ENCODE data around the gene VCAN.

- TF ChIP-seq CTCF (IDR thresholded peaks at IDR 0.05) (no peak), POLR2AphosphoS5 (IDR thresholded peaks at IDR 0.05; ENCODE audit: low read depth, low read length) (no peak), REST (IDR thresholded peaks at IDR 0.05; ENCODE audit: insufficient read depth in 1 of 2, low read depth in 2 of 2, low read length in 1 of 2) (no peak)
Observed at GRCh38 chr5:83485842-83486241, 14.3 kb downstream of the VCAN start.
